Measurements from ENCODE around the gene MEGF11.

MEGF11 gene

GRCh38 chr15:66112388-66112787 lies 141.2 kb downstream of the MEGF11 start:
- TF ChIP-seq, protein P1, sequence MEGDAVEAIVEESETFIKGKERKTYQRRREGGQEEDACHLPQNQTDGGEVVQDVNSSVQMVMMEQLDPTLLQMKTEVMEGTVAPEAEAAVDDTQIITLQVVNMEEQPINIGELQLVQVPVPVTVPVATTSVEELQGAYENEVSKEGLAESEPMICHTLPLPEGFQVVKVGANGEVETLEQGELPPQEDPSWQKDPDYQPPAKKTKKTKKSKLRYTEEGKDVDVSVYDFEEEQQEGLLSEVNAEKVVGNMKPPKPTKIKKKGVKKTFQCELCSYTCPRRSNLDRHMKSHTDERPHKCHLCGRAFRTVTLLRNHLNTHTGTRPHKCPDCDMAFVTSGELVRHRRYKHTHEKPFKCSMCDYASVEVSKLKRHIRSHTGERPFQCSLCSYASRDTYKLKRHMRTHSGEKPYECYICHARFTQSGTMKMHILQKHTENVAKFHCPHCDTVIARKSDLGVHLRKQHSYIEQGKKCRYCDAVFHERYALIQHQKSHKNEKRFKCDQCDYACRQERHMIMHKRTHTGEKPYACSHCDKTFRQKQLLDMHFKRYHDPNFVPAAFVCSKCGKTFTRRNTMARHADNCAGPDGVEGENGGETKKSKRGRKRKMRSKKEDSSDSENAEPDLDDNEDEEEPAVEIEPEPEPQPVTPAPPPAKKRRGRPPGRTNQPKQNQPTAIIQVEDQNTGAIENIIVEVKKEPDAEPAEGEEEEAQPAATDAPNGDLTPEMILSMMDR (IDR thresholded peaks at IDR 0.05; ENCODE audit: poor library complexity, severe bottlenecking), result no peak
- H3K27ac ChIP-seq (ENCODE audit: poor library complexity, severe bottlenecking), result no peak overlapping the region
- H3K4me1 ChIP-seq (ENCODE audit: insufficient read depth, poor library complexity, severe bottlenecking), result no peaks in the 10 kb centered on the region
- H3K27me3 ChIP-seq (ENCODE audit: insufficient read depth, poor library complexity, severe bottlenecking), result peaks cover 19% of the 10 kb centered on the region
- H3K36me3 ChIP-seq (ENCODE audit: low read depth), result no peaks in the 10 kb centered on the region
- no peaks in the 10 kb centered on the region for H3K9me3 ChIP-seq (ENCODE audit: severe bottlenecking)
- DNase-seq (ENCODE audit: low spot score) (no peak), ATAC-seq (ENCODE audit: low read depth) (no peak)
- no peak overlapping the region for H3K4me3 ChIP-seq (ENCODE audit: severe bottlenecking)

- ATAC-seq (ENCODE audit: low read depth) (no peak), DNase-seq (ENCODE audit: low spot score) (no peak)
- H3K36me3 ChIP-seq (ENCODE audit: low read depth), result no peaks in the 10 kb centered on the region
- no peaks in the 10 kb centered on the region for H3K9me3 ChIP-seq (ENCODE audit: severe bottlenecking)
- TF ChIP-seq, protein P1 (IDR thresholded peaks at IDR 0.05; ENCODE audit: poor library complexity, severe bottlenecking), result no peak
- H3K27ac ChIP-seq (ENCODE audit: poor library complexity, severe bottlenecking), result no peak overlapping the region
- no peaks in the 10 kb centered on the region for H3K4me1 ChIP-seq (ENCODE audit: insufficient read depth, poor library complexity, severe bottlenecking)
- peaks cover 29% of the 10 kb centered on the region for H3K27me3 ChIP-seq (ENCODE audit: insufficient read depth, poor library complexity, severe bottlenecking)
- no peak overlapping the region for H3K4me3 ChIP-seq (ENCODE audit: severe bottlenecking)
Measured at GRCh38 chr15:66111363-66111762, 142.2 kb downstream of the MEGF11 start.

DNA sequence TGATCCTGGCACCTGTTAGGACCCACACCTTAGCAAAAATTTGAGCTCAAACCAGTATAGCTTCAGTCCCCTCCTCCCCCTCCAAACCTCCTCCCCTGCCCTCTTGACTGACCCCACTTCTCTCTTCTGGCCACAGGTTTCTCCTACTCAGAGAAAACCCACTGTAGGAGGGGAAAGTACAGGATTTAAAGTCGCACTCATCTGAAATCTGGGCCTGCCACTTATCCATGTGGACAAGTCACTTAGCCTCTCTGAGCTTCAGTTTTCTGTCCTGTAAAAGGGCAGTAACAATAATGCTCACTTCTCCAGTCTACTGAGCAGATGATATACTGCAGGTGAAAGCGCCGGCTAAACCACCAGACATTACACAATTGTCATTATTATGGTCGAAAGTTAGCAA lies 142.7 kb downstream of the MEGF11 start:
- no peak overlapping the region for H3K27ac ChIP-seq (ENCODE audit: poor library complexity, severe bottlenecking)
- TF ChIP-seq, protein P1 (IDR thresholded peaks at IDR 0.05; ENCODE audit: poor library complexity, severe bottlenecking), result no peak

DNA sequence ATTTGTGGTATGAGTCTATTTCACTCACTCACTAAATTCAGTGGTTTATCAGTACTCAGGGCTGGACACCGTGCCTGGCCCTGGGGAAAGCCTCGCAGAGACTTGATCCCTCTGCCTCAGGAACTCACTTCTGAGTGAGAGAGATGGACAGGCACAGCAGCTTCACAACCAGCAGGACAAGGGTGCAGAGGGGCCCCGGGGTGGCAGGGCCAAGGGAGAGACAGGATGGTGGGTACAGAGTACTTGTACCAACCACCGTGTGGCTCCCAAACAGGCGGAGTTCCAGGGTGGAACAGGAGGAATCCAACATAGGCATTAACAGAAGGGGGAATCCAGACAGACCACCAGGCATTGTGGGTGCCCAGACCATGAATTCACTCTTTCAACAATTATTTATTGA lies 143.7 kb downstream of the MEGF11 start:
- H3K27me3 ChIP-seq (ENCODE audit: insufficient read depth, poor library complexity, severe bottlenecking), result peaks cover 39% of the 10 kb centered on the region
- no peaks in the 10 kb centered on the region for H3K36me3 ChIP-seq (ENCODE audit: low read depth)
- H3K4me3 ChIP-seq (ENCODE audit: severe bottlenecking), result no peak overlapping the region
- DNase-seq (ENCODE audit: low spot score) (peak; percentile 70), ATAC-seq (ENCODE audit: low read depth) (no peak)
- no peak overlapping the region for H3K27ac ChIP-seq (ENCODE audit: poor library complexity, severe bottlenecking)
- H3K9me3 ChIP-seq (ENCODE audit: severe bottlenecking), result no peaks in the 10 kb centered on the region
- TF ChIP-seq, protein P1 (IDR thresholded peaks at IDR 0.05; ENCODE audit: poor library complexity, severe bottlenecking), result no peak
- no peaks in the 10 kb centered on the region for H3K4me1 ChIP-seq (ENCODE audit: insufficient read depth, poor library complexity, severe bottlenecking)

More for the DNA sequence above, 142.7 kb downstream of the MEGF11 start:
- DNase-seq (ENCODE audit: low spot score) (no peak), ATAC-seq (ENCODE audit: low read depth) (no peak)
- Histone ChIP-seq H3K4me3 (ENCODE audit: severe bottlenecking) (no peak overlapping the region), H3K36me3 (ENCODE audit: low read depth) (no peaks in the 10 kb centered on the region), H3K27me3 (ENCODE audit: insufficient read depth, poor library complexity, severe bottlenecking) (peaks cover 34% of the 10 kb centered on the region), H3K4me1 (ENCODE audit: insufficient read depth, poor library complexity, severe bottlenecking) (no peaks in the 10 kb centered on the region), H3K9me3 (ENCODE audit: severe bottlenecking) (no peaks in the 10 kb centered on the region)

DNA sequence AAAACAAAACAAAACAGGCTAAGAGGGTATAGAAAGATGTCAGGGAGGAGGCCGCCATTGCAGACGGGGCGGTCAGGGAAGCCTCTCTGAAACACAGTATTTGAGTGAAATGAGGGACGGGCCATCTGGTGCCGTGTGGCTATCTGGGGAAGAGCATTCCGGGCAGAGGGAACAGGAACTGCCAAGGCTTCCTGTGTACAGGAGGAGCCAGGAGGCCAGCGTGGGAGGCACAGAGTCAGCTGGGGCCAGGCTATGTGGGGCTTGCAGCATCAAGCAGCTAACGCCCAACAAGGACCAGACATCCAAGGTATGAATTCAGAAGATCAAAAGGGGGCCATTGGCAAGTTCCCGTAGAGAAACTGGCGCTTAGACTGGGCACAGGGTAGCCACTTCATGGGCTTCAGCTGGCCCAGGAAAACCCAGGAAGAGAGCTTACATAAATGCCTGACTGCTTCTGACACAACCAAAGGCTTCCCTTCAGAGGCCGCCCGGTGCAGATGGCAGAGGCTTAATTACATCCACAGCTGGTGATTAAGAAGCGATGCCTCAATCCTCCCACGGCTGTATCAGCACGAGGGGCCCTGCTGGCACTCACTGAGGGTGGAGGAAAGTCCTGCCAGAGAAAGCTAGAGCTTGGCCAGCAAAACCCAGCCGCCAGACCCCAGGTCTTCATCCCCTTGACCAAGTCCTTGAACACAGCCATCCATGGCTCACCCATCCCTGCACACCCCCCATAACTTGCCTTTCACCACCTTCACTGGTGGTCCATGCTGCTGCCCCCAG lies 144.9 kb downstream of the MEGF11 start:
- Histone ChIP-seq H3K36me3 (ENCODE audit: low read depth) (no peaks in the 10 kb centered on the region), H3K4me3 (ENCODE audit: severe bottlenecking) (no peak overlapping the region), H3K27me3 (ENCODE audit: insufficient read depth, poor library complexity, severe bottlenecking) (peaks cover 46% of the 10 kb centered on the region), H3K4me1 (ENCODE audit: insufficient read depth, poor library complexity, severe bottlenecking) (no peaks in the 10 kb centered on the region), H3K9me3 (ENCODE audit: severe bottlenecking) (no peaks in the 10 kb centered on the region), H3K27ac (ENCODE audit: poor library complexity, severe bottlenecking) (no peak overlapping the region)
- DNase-seq (ENCODE audit: low spot score), result peak; percentile 64
- TF ChIP-seq, protein P1 (IDR thresholded peaks at IDR 0.05; ENCODE audit: poor library complexity, severe bottlenecking), result no peak
- no peak; the same call in 2 of the 3 replicates for ATAC-seq (ENCODE audit: low read depth)

Measured in RWPE2 (cell line).